Measurements from ENCODE around the gene ARCN1.

ARCN1 gene

GRCh38 chr11:118536726-118537125, 35.5 kb upstream of the ARCN1 start:
- H3K4me3 ChIP-seq (ENCODE audit: low read depth, low read length): no peak overlapping the region
- POLR2A ChIA-PET: no interaction called here
- no peak for DNase-seq (ENCODE audit: low read depth, low spot score)
- CTCF ChIA-PET: interaction anchor here (0.7 kb wide), 1 partner anchor 11 kb away, joined by 4 read pairs; no protein-coding TSS in a partner anchor
- no peak for TF ChIP-seq CTCF (IDR thresholded peaks at IDR 0.05; ENCODE audit: insufficient read depth, low read length, missing control alignments)

GRCh38 chr11:118537409-118537980, 34.7 kb upstream of the ARCN1 start:
- POLR2A ChIA-PET: no interaction called here
- DNase-seq (ENCODE audit: low read depth, low spot score): no peak
- H3K4me3 ChIP-seq (ENCODE audit: low read depth, low read length): no peak overlapping the region
- no peak for TF ChIP-seq CTCF (IDR thresholded peaks at IDR 0.05; ENCODE audit: insufficient read depth, low read length, missing control alignments)
- CTCF ChIA-PET: no interaction called here

- POLR2A ChIA-PET: no interaction called here
- no peak for DNase-seq (ENCODE audit: low read depth, low spot score)
- H3K4me3 ChIP-seq (ENCODE audit: low read depth, low read length): no peak overlapping the region
- TF ChIP-seq CTCF (IDR thresholded peaks at IDR 0.05; ENCODE audit: insufficient read depth, low read length, missing control alignments): no peak
- CTCF ChIA-PET: no interaction called here
These were observed 28.1 kb upstream of the ARCN1 start for GRCh38 chr11:118544010-118544646.

- CTCF ChIA-PET: no interaction called here
- no peak for TF ChIP-seq CTCF (IDR thresholded peaks at IDR 0.05; ENCODE audit: insufficient read depth, low read length, missing control alignments)
- no peak for DNase-seq (ENCODE audit: low read depth, low spot score)
- no peak overlapping the region for H3K4me3 ChIP-seq (ENCODE audit: low read depth, low read length)
- POLR2A ChIA-PET: no interaction called here
These were observed 27.6 kb upstream of the ARCN1 start for GRCh38 chr11:118544647-118545010.

GRCh38 chr11:118545533-118545932, 26.7 kb upstream of the ARCN1 start:
- no peak for DNase-seq (ENCODE audit: low read depth, low spot score)
- H3K4me3 ChIP-seq (ENCODE audit: low read depth, low read length): no peak overlapping the region
- ChIA-PET POLR2A (no interaction called here), CTCF (no interaction called here)
- no peak for TF ChIP-seq CTCF (IDR thresholded peaks at IDR 0.05; ENCODE audit: insufficient read depth, low read length, missing control alignments)

GRCh38 chr11:118547132-118547531, 25.1 kb upstream of the ARCN1 start:
- no peak for DNase-seq (ENCODE audit: low read depth, low spot score)
- CTCF ChIA-PET: no interaction called here
- TF ChIP-seq CTCF (IDR thresholded peaks at IDR 0.05; ENCODE audit: insufficient read depth, low read length, missing control alignments): no peak
- H3K4me3 ChIP-seq (ENCODE audit: low read depth, low read length): no peak overlapping the region
- POLR2A ChIA-PET: no interaction called here

Measured in AG04449 (cell line).